ENCODE results near the gene TIAM2.

DNA sequence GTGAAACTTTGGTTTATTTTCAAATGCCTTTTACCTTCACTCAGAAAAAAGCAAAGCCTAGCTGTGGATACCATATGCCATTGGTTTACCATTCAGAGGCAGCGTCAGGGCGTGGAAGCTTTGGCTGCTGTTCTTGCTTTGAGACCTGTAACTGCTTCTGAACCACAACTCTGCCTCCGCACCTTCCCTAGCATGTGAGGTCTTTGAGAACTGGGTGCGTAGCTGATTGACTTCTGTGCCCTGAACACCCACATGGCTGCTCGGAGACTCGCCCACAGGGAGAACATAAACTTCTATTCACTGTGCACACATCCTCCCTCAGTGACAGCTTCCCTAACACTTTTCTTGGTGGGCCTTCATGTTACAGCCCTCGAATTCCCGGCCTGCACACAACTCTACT lies 257.5 kb downstream of the TIAM2 start:
- TF ChIP-seq, protein P1, sequence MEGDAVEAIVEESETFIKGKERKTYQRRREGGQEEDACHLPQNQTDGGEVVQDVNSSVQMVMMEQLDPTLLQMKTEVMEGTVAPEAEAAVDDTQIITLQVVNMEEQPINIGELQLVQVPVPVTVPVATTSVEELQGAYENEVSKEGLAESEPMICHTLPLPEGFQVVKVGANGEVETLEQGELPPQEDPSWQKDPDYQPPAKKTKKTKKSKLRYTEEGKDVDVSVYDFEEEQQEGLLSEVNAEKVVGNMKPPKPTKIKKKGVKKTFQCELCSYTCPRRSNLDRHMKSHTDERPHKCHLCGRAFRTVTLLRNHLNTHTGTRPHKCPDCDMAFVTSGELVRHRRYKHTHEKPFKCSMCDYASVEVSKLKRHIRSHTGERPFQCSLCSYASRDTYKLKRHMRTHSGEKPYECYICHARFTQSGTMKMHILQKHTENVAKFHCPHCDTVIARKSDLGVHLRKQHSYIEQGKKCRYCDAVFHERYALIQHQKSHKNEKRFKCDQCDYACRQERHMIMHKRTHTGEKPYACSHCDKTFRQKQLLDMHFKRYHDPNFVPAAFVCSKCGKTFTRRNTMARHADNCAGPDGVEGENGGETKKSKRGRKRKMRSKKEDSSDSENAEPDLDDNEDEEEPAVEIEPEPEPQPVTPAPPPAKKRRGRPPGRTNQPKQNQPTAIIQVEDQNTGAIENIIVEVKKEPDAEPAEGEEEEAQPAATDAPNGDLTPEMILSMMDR (conservative IDR thresholded peaks at IDR 0.05; ENCODE audit: low read depth in 2 of 2): no peak
- TF ChIP-seq POLR2AphosphoS5 (IDR thresholded peaks at IDR 0.05; ENCODE audit: low read depth) (no peak), EZH2 (IDR thresholded peaks at IDR 0.05; ENCODE audit: low read depth, unreplicated experiment) (no peak), EZH2phosphoT487 (IDR thresholded peaks at IDR 0.05; ENCODE audit: unreplicated experiment) (no peak), ZNF114 (CRISPR knock-in tag; IDR thresholded peaks at IDR 0.05) (no peak), JUNB (IDR thresholded peaks at IDR 0.05; ENCODE audit: unreplicated experiment) (no peak), STAT1 (IDR thresholded peaks at IDR 0.05; ENCODE audit: unreplicated experiment) (no peak), CREB1 (CRISPR knock-in tag; IDR thresholded peaks at IDR 0.05; ENCODE audit: low read depth) (no peak), ZNF331 (CRISPR knock-in tag; IDR thresholded peaks at IDR 0.05; ENCODE audit: low read depth) (no peak), NANOG (IDR thresholded peaks at IDR 0.05; ENCODE audit: borderline replicate concordance) (no peak)
- TF ChIP-seq, protein P2, sequence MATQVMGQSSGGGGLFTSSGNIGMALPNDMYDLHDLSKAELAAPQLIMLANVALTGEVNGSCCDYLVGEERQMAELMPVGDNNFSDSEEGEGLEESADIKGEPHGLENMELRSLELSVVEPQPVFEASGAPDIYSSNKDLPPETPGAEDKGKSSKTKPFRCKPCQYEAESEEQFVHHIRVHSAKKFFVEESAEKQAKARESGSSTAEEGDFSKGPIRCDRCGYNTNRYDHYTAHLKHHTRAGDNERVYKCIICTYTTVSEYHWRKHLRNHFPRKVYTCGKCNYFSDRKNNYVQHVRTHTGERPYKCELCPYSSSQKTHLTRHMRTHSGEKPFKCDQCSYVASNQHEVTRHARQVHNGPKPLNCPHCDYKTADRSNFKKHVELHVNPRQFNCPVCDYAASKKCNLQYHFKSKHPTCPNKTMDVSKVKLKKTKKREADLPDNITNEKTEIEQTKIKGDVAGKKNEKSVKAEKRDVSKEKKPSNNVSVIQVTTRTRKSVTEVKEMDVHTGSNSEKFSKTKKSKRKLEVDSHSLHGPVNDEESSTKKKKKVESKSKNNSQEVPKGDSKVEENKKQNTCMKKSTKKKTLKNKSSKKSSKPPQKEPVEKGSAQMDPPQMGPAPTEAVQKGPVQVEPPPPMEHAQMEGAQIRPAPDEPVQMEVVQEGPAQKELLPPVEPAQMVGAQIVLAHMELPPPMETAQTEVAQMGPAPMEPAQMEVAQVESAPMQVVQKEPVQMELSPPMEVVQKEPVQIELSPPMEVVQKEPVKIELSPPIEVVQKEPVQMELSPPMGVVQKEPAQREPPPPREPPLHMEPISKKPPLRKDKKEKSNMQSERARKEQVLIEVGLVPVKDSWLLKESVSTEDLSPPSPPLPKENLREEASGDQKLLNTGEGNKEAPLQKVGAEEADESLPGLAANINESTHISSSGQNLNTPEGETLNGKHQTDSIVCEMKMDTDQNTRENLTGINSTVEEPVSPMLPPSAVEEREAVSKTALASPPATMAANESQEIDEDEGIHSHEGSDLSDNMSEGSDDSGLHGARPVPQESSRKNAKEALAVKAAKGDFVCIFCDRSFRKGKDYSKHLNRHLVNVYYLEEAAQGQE (IDR thresholded peaks at IDR 0.05; ENCODE audit: unreplicated experiment): no peak
- TF ChIP-seq, protein P3, sequence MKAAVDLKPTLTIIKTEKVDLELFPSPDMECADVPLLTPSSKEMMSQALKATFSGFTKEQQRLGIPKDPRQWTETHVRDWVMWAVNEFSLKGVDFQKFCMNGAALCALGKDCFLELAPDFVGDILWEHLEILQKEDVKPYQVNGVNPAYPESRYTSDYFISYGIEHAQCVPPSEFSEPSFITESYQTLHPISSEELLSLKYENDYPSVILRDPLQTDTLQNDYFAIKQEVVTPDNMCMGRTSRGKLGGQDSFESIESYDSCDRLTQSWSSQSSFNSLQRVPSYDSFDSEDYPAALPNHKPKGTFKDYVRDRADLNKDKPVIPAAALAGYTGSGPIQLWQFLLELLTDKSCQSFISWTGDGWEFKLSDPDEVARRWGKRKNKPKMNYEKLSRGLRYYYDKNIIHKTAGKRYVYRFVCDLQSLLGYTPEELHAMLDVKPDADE (IDR thresholded peaks at IDR 0.05): no peak
